ENCODE measurements around the gene ATP9A. TPM values are rescaled to one million over a fixed set of nuclear protein-coding genes. Genes with fewer than 3 reads are reported as not detected.
"Not testable (repeated sequence)": the region's sequence is repeated elsewhere in the genome, so short reads cannot be mapped to it uniquely, and the experiment has no call there.

Gene ATP9A
- polyA plus RNA-seq, 1 donor from 2014 or later = 0.20 TPM

DNA sequence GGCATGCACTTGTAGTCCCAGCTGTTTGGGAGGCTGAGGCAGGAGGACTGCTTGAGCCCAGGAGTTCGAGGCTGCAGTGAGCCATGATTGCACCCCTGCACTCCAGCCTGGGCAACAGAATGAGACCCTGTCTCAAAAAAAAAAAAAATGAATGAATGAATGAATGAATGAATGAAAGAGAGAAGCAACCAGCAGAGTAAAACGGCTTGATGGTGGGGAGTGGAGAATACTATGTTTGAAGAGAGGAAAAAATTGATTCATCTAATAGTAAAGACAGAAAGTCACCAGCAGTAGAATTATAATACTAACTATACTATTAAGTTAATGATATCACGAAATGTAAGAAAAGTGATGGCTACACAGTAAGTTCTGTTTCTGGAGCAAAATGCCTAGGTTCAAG is 80.6 kb downstream of the ATP9A start:
- H3K36me3 Mint-ChIP-seq = peaks cover 2% of the 10 kb centered on the region
- H3K4me3 Mint-ChIP-seq = no peak overlapping the region
- H3K27me3 Mint-ChIP-seq = peaks cover 3% of the 10 kb centered on the region
- H3K4me1 Mint-ChIP-seq = peaks cover 0 to 1% (median 0%) of the 10 kb centered on the region in 3 donors
- H3K9me3 Mint-ChIP-seq = peaks cover 0 to 2% (median 0%) of the 10 kb centered on the region in 3 donors
- H3K27ac Mint-ChIP-seq = no peak overlapping the region

DNA sequence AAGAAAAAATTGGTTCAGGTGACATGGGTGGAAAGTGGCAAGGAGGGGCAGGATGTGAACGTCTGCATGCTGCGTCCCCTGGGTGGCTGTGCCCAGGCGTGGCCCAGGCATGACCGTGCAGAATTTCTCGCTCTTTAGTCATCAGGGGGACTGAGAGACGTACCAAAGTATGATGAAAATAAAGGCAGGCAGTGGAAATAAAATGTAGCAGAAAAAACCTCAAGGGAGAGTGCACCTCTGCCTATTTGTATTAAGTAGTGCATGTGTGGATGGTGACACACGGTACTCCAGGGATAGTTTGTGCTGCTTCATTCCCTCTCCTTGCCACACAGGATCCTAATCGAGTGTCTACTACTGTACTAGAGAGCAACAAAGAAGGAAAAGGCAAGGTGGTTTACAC is 81.1 kb downstream of the ATP9A start:
- H3K27ac Mint-ChIP-seq = no peak overlapping the region
- peaks cover 2% of the 10 kb centered on the region for H3K36me3 Mint-ChIP-seq
- H3K9me3 Mint-ChIP-seq = peaks cover 0 to 2% (median 0%) of the 10 kb centered on the region in 3 donors
- H3K4me1 Mint-ChIP-seq = peaks cover 0 to 1% (median 0%) of the 10 kb centered on the region in 3 donors
- peaks cover 3% of the 10 kb centered on the region for H3K27me3 Mint-ChIP-seq
- H3K4me3 Mint-ChIP-seq = no peak overlapping the region

DNA sequence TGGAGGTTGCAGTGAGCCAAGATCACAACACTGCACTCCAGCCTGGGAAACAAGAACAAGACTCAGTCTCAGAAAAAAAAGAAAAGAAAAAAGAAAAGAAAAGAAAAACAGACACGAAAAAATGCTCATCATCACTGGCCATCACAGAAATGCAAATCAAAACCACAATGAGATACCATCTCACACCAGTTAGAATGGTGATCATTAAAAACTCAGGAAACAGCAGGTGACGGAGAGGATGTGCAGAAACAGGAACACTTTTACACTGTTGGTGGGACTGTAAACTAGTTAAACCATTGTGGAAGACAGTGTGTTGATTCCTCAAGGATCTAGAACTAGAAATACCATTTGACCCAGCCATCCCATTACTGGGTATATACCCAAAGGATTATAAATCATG is 82.7 kb downstream of the ATP9A start:
- not testable (repeated sequence) for H3K9me3 Mint-ChIP-seq, H3K27ac Mint-ChIP-seq, H3K4me3 Mint-ChIP-seq, H3K27me3 Mint-ChIP-seq, H3K36me3 Mint-ChIP-seq, H3K4me1 Mint-ChIP-seq

DNA sequence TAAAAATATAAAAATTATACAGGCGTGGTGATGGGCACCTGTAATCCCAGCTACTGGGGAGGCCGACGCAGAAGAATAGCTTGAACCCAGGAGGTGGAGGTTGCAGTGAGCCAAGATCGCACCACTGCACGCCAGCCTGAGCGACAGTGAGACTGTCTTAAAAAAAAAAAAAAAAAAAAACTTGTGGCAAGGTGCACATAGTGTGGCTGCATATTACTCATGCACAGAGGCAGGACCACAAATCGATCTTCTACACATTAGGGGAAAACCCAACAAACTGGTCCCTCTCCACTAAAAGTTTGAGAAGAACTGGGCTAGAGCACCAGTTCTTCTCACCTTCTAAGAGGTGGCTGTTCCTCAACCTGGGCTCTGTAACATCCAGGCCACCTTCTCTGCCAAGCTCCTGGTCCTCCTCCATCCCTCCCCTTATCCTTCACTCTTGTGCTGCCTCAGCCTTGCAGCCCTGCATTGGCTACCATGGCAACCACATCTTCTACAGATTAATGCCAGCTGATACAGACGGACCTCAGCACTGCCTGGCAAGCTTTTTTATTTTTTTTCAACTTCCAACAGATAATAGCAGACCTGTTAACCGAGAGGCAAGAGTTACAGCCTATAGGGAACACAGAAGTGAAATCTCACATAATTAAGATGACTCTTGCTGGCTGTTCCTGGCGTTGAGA is 88.0 kb downstream of the ATP9A start:
- peaks cover 0 to 1% (median 1%) of the 10 kb centered on the region in 3 donors for H3K4me1 Mint-ChIP-seq
- H3K9me3 Mint-ChIP-seq = peaks cover 0 to 2% (median 0%) of the 10 kb centered on the region in 3 donors
- H3K4me3 Mint-ChIP-seq = no peak overlapping the region
- H3K27me3 Mint-ChIP-seq = peaks cover 5% of the 10 kb centered on the region
- peaks cover 1% of the 10 kb centered on the region for H3K36me3 Mint-ChIP-seq
- peak overlapping the region in 1 of 3 donors; percentile 43 for H3K27ac Mint-ChIP-seq

DNA sequence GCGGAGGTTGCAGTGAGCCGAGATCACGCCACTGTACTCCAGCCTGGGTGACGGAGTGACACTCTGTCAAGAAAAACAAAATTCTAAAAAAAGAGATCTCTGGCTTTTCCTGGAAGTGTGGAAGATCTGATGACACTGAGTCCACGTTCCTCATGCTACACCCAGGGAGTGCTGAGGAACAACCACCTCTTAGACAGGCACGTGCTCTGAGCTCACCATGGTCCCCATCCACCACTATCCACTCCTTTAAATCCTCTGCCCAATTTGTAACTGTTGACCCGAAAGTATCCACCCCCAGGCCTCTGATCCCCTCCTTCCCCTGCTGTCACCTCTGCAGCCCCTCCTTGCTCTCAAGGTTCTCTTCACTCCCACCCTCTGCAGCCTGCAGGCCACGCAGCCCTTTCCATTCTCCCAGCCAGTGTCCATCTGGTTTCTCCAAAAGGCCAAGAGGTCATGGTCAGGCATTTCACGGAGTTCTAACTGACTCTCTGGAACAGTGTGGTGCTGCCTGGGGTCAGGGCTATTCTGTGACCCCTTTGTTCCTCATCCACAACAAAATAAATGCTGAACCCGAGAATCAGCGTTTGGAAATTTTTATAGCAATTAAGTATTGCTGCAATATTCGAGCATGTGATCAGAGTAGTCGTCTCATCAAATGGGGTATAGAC is 88.8 kb downstream of the ATP9A start:
- Mint-ChIP-seq H3K4me1 (peaks cover 0 to 1% (median 0%) of the 10 kb centered on the region in 3 donors), H3K36me3 (peaks cover 1% of the 10 kb centered on the region), H3K9me3 (peaks cover 0 to 2% (median 0%) of the 10 kb centered on the region in 3 donors), H3K4me3 (no peak overlapping the region), H3K27me3 (peaks cover 5% of the 10 kb centered on the region), H3K27ac (no peak overlapping the region)

DNA sequence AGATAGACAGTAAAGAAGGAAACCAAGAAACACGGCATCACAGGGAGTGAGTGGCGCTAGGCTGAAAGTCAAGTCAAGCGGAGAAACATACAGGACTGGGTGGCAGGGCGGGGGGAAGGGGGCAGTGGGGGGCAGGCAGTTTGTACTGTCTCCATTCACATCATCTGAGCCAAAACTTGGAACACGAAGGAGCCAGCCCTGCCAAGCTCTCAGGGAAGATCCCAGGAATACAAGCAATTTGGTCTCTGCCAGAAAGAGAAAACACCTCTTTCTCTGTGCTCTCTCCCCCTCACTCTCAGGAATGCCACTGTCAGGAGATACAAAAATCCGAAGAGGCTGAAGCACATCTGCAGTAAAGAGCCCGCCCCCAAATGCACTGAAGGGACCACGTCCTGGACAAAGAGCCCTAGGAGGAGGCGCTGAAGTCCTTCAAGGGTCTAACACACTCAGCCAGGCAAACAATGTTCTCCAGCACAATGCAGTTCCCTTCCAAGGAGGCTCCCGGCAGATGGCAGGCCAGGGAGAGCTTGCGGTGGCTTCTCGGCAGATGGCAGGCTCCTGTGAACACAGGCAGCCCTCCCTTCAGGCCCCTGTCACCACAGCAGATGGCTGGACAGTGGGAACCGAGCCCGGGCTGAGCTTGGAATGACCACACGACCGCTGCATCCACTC is 90.0 kb downstream of the ATP9A start:
- H3K27me3 Mint-ChIP-seq = peaks cover 5% of the 10 kb centered on the region
- H3K4me3 Mint-ChIP-seq = no peak overlapping the region
- H3K36me3 Mint-ChIP-seq = peaks cover 1% of the 10 kb centered on the region
- H3K9me3 Mint-ChIP-seq = peaks cover 0 to 2% (median 0%) of the 10 kb centered on the region in 3 donors
- H3K27ac Mint-ChIP-seq = no peak overlapping the region
- peaks cover 0 to 1% (median 0%) of the 10 kb centered on the region in 3 donors for H3K4me1 Mint-ChIP-seq

DNA sequence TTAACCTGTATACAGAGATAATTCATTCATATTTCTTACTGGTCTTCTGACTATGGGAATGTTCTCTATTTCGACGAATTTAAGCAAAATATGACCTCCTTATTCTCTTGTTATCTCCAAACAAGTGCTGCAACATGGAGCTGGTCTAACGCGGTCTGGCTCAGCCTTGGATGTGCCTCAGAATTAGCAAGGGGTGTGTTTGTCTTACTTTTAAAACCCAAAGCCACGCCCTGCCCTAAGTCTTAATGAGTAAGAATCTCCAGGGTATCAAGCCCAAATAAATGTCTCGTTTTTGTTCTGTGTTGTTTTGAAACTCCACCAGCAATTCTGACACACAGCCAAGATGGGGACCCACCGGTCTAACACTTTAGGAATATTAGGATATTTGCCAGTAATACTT is 99.2 kb downstream of the ATP9A start:
- H3K9me3 Mint-ChIP-seq = no peaks in the 10 kb centered on the region
- peaks cover 0 to 6% (median 0%) of the 10 kb centered on the region in 3 donors for H3K4me1 Mint-ChIP-seq
- H3K4me3 Mint-ChIP-seq = no peak overlapping the region
- H3K27ac Mint-ChIP-seq = no peak overlapping the region
- H3K27me3 Mint-ChIP-seq = no peaks in the 10 kb centered on the region
- no peaks in the 10 kb centered on the region for H3K36me3 Mint-ChIP-seq

DNA sequence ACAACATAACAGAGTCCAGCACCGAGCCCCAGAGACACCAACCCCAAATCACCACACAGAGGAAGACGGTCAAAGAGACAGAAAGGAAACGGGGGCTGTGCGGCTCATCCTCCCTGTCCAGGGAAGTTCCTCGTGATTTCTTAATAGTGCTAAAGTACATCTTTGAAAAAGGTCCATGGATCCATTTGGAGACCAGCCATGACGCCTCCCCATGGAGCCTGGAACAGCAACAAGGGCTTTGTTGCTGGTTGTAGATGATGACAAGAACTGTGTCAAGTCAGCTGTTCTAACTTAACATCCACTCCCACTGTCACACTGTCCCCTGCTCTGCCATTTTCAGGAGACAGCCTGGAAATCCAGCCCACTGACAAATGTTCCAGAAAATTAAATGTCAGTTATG is 99.7 kb downstream of the ATP9A start:
- Mint-ChIP-seq H3K36me3 (no peaks in the 10 kb centered on the region), H3K27ac (no peak overlapping the region), H3K9me3 (no peaks in the 10 kb centered on the region), H3K27me3 (no peaks in the 10 kb centered on the region), H3K4me3 (no peak overlapping the region), H3K4me1 (peaks cover 0 to 6% (median 0%) of the 10 kb centered on the region in 3 donors)

DNA sequence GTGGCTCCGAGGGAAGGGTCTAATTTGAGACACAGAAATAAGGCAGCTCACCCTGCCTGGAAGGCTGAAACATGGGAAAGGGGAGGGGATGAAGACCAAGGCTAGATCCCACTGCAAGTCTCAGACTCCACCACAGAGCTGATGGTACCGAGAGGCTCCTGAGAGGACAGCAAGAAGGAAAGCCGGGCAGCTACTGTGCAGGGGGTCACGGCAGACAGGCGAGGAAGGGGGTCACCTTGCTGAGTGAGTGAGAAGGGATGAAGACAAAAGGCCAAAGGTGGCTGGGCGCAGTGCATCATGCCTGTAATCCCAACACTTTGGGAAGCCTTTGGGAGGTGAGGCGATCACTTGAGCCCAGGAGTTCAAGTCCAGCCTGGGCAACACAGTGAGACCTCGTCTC is 100.7 kb downstream of the ATP9A start:
- Mint-ChIP-seq H3K27ac (no peak overlapping the region), H3K36me3 (no peaks in the 10 kb centered on the region), H3K4me3 (peak overlapping the region in 1 of 4 donors; percentile 49), H3K9me3 (no peaks in the 10 kb centered on the region), H3K27me3 (no peaks in the 10 kb centered on the region), H3K4me1 (peaks cover 0 to 6% (median 0%) of the 10 kb centered on the region in 3 donors)

DNA sequence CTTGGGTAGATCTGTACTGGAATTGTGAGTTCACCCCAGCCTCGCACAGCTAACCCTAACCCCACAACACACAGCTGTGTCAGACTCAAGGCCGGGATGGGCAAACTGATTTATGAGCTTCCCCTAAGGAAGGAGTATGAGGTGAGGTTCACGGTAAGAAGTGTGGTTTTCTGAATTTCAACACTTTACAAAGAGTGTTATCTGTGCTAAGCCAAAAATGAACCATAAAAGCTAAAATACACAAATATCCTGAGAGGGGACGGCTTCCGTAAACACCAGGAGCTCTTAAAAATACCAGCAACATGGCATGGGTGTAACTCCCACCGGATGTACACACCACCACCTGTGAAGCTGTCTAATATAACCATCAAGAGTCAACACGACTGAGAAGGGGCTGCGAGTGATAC is 101.2 kb downstream of the ATP9A start:
- H3K27ac Mint-ChIP-seq = no peak overlapping the region
- H3K4me3 Mint-ChIP-seq = peak overlapping the region in 1 of 4 donors; percentile 34
- no peaks in the 10 kb centered on the region for H3K36me3 Mint-ChIP-seq
- H3K9me3 Mint-ChIP-seq = no peaks in the 10 kb centered on the region
- no peaks in the 10 kb centered on the region for H3K27me3 Mint-ChIP-seq
- peaks cover 0 to 6% (median 0%) of the 10 kb centered on the region in 3 donors for H3K4me1 Mint-ChIP-seq

DNA sequence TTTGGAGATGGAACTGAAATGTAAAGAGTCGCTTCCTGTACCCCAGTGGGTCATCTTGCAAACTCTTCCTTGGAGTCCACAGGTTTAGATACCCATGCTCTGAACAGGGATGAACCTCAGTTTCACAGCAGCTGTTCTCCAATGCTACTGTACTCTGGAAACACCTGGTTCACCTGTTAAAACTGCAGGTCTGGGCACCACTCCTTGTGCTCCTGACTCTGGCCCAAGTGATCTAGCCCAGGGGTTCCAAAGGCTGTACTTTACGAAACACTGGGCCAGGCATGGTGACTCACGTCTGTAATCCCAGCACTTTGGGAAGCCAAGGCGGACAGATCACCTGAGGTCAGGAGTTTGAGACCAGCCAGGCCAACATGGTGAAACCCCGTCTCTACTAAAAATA is 102.1 kb downstream of the ATP9A start:
- Mint-ChIP-seq H3K27me3 (no peaks in the 10 kb centered on the region), H3K27ac (peak overlapping the region in 1 of 3 donors; percentile 88), H3K4me1 (peaks cover 0 to 6% (median 0%) of the 10 kb centered on the region in 3 donors), H3K4me3 (no peak overlapping the region), H3K9me3 (no peaks in the 10 kb centered on the region), H3K36me3 (no peaks in the 10 kb centered on the region)

DNA sequence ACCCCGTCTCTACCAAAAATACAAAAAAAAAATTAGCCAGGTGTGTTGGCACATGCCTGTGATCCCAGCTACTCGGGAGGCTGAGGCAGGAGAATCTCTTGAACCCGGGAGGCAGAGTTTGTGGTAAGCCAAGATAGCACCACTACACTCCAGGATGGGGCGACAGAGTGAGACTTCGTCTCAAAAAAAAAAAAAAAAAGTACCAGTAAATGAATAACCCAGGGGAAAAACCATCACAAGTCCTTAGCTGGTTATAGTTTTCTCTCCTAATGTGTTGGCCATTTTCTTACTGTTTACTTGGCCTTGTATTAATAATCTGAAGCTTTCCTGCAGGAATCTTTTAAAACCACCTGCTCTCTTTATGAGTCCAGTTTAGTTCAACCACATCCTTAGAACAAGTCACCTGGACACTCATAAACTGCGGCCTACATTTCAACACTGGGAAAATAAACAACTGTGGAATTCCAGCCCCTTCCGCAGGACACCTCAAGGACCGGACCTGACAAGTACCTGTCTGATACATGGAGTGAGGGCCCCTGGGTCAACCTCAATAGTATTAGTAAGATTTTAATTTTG is 102.6 kb downstream of the ATP9A start:
- Mint-ChIP-seq H3K4me1 (peaks cover 0 to 6% (median 0%) of the 10 kb centered on the region in 3 donors), H3K9me3 (no peaks in the 10 kb centered on the region), H3K4me3 (no peak overlapping the region), H3K27ac (peak overlapping the region in 1 of 3 donors; percentile 88), H3K27me3 (no peaks in the 10 kb centered on the region), H3K36me3 (no peaks in the 10 kb centered on the region)

DNA sequence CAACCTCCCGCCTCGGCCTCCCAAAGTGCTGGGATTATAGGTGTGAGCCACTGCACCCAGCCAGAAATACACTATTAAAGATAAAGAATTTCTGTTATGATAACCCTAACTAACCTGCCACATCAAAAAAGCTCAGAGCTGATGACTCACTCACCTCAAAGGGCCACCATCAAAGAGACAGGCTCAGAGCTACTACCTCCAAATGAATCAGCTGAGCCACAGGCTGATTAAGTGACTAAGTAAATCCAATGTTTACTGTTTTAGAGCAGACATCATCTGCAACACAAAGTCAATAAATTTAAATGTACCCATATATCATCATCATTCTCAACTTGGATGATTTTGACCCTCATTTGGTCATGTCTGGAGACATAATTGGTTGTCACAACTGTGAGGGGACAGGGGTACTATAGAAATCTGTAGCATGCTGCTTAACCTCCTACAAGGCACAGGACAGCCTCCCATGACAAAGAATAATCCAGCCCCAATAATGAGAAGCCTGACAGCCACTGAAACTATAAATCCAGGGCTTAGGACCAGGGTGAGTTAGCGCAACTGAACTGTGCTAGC is 106.5 kb downstream of the ATP9A start:
- H3K4me3 Mint-ChIP-seq = no peak overlapping the region
- H3K27ac Mint-ChIP-seq = no peak overlapping the region

DNA sequence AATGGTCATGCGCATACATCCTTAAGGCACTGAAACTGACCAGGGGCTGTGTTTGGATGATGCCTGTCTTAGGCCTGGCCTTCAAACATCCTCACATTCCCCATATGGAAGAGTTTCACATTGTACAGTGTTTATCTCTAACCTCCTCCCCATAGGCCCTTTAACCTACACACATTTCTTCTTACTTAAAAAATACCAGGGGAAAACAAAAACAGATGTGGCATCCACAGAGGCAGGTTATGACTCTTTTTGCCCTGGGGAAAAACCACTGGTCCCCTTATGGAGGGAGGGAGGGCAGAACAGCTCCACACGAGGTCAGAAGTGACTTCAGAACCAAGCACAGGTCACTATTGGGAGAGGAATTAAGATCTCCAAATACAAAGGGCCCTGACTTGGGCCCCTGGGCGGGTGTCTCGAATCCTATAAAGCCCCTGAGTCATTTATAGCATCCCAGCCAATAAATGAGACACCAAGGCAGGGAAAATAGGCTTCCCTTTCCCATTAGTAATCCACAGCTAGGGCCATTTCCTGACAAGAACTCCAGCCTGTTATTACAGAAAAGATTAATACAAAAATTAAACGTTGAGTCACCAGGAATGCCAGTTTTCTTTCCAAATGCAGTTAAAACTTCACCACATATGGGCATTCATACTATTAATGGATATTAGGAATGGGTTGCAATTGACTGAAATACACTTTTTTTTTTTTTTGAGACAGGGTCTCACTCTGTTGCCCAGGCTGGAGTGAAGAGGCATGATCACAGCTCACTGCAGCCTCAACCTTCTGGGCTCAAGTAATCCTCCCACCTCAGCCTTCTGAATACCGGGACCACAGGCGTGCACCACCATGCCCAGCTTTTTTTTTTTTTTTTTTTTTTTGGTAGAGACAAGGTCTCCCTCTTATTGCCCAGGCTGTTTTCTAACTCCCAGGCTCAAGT is 107.2 kb downstream of the ATP9A start:
- no peak overlapping the region for H3K4me3 Mint-ChIP-seq
- no peak overlapping the region for H3K27ac Mint-ChIP-seq
- H3K27me3 Mint-ChIP-seq = no peaks in the 10 kb centered on the region
- no peaks in the 10 kb centered on the region for H3K9me3 Mint-ChIP-seq
- H3K4me1 Mint-ChIP-seq = no peaks in the 10 kb centered on the region
- H3K36me3 Mint-ChIP-seq = no peaks in the 10 kb centered on the region

More for the DNA sequence above, 106.5 kb downstream of the ATP9A start:
- Mint-ChIP-seq H3K27me3 (no peaks in the 10 kb centered on the region), H3K9me3 (no peaks in the 10 kb centered on the region), H3K4me1 (no peaks in the 10 kb centered on the region), H3K36me3 (no peaks in the 10 kb centered on the region)
